Rectal smooth muscle tissue (tissue), 1 donor: ENCODE data around the gene SARS1.

Source experiments
- H3K27ac ChIP-seq: one replicate; pipeline ENCODE4 v1.7.0; 2013; ENCODE audit warnings: low read depth, low read length, inconsistent platforms
- H3K27me3 ChIP-seq: one replicate; pipeline ENCODE4 v1.7.0; 2013; ENCODE audit warnings: low read length; ENCODE audit not compliant: control insufficient read depth, insufficient read depth
- H3K36me3 ChIP-seq: one replicate; pipeline ENCODE4 v1.7.0; 2013; ENCODE audit warnings: low read length; ENCODE audit not compliant: control insufficient read depth, insufficient read depth
- H3K4me1 ChIP-seq: one replicate; pipeline ENCODE4 v1.7.0; 2013; ENCODE audit warnings: low read length; ENCODE audit not compliant: control insufficient read depth, insufficient read depth
- H3K4me3 ChIP-seq: one replicate; pipeline ENCODE4 v1.7.0; 2013; ENCODE audit warnings: low read length
- H3K9ac ChIP-seq: one replicate; pipeline ENCODE4 v1.7.0; 2013; ENCODE audit warnings: low read length

SARS1 gene

DNA sequence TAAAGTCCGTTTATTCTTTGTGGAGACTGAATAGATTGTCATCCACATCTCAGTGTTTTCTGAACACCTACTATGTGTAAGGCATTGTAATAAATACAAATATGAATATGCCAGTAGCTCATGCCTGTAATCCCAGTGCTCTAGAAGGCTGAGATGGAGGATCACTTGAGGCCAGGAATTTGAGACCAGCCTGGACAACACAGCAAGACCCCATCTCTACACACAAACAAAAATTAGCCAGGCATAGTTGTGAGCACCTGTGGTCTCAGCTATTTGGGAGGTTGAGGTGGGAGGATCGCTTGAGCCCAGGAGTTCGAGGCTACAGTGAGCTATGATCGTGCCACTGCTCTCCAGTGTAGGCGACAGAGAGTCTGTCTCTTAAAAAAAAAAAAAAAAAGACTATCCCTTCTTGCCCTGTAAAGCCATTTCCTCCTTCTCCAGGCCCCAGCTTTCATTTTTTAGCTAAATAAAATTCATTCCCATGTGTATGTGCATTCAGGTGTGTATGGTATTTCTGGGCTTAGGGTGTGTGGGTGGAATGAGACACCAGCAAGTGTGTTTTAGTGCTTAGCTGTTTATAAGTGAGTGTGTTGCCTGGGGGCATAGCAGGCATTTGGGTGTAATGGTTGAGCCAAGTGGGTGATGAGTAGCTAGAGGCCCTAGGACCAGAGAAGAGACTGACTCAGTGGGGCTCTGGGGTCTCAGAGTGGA, 43.4 kb downstream of the SARS1 start:
- Histone ChIP-seq H3K9ac (no peak overlapping the region), H3K4me3 (no peak overlapping the region), H3K4me1 (peaks cover 18% of the 10 kb centered on the region), H3K27ac (no peak overlapping the region), H3K36me3 (no peaks in the 10 kb centered on the region), H3K27me3 (no peaks in the 10 kb centered on the region)

DNA sequence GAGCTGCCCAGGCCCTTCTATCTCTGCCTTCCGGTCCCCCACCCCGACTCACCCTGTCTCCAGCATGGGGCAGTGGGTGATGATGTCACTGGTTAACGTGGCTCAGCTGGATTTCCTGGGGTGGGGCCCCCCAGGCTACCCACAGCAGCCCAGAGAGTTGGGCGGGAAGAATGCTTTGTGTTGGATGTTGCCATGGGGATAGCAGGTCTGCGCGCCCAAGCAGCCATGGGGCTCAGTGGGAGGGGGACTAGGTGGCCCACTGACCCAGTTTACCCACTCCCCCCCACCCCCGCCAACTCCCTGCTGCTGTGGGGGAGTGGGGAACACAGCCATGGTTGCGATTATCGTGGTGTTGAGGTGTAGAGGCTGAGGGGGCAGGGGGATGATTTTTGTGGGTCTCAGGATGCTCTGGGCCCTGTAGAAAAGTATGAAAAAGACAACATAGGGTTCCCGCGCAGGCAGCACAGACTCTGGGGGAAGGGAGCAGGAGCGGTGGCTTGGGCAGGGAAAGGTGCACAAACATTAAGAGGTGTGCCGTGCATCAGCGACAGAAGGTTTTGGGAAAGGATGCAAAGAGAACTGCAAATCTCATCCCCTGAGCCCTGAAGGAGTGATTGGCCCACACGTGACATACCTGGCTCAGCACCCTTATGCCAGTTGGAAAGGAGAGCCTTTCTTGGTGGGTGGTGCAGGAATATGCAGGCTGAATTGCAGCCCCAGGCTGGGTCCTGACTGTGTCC, 44.1 kb downstream of the SARS1 start:
- Histone ChIP-seq H3K4me1 (peaks cover 18% of the 10 kb centered on the region), H3K9ac (no peak overlapping the region), H3K36me3 (no peaks in the 10 kb centered on the region), H3K4me3 (no peak overlapping the region), H3K27ac (no peak overlapping the region), H3K27me3 (no peaks in the 10 kb centered on the region)

- no peak overlapping the region for H3K4me3 ChIP-seq
- H3K4me1 ChIP-seq = peaks cover 12% of the 10 kb centered on the region
- no peak overlapping the region for H3K9ac ChIP-seq
- H3K27ac ChIP-seq = no peak overlapping the region
- H3K36me3 ChIP-seq = no peaks in the 10 kb centered on the region
- H3K27me3 ChIP-seq = no peaks in the 10 kb centered on the region
Measured at GRCh38 chr1:109258481-109259466, 45.1 kb downstream of the SARS1 start.

DNA sequence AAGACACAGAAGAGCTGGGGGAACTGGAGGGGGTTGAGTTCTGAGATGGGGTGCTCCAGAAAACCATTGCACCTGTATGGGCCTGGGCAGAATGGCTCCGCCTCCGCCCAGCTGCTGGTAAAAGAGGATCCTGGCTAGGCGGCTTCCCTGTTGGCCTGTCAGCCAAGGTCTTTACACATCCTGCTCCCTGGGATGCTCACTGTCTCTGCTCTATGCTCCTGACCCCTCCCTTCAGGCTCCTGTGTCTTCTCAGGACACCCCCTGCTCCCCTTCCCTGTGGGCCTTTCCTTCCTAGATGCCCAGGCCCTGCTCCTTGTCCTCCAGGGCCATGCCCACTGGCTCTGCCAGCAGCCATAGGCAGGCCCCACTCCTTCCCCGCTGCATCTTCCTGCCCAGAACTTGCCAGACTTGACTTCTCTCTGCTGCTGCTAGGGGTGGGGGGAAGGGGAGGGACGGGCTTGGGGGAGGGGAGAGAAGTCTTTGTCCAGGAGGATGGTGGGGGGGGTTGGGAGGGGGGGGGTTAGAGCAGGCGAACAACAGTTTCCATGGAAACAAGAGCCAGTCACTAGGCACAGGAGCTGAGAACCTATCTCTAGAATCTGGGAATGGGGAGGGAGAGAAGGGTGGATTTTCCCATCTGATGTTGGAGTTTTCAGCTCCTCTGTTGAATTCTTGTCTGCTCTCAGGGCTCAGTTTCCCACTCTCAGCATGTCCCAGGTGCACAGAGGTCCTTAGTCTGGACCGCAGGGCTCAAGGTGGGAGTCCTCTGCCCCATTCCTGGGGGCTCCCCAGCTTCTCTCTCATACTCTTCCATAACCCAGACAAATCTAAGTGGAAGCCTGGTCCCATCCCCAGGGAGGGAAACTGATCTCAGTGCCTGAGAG, 46.2 kb downstream of the SARS1 start:
- Histone ChIP-seq H3K4me1 (peaks cover under 1% of the 10 kb centered on the region), H3K4me3 (no peak overlapping the region), H3K27ac (no peak overlapping the region), H3K27me3 (no peaks in the 10 kb centered on the region), H3K9ac (no peak overlapping the region), H3K36me3 (no peaks in the 10 kb centered on the region)

GRCh38 chr1:109261006-109261405, 47.3 kb downstream of the SARS1 start:
- Histone ChIP-seq H3K27ac (no peak overlapping the region), H3K27me3 (no peaks in the 10 kb centered on the region), H3K36me3 (no peaks in the 10 kb centered on the region), H3K4me1 (no peaks in the 10 kb centered on the region), H3K9ac (no peak overlapping the region), H3K4me3 (no peak overlapping the region)

DNA sequence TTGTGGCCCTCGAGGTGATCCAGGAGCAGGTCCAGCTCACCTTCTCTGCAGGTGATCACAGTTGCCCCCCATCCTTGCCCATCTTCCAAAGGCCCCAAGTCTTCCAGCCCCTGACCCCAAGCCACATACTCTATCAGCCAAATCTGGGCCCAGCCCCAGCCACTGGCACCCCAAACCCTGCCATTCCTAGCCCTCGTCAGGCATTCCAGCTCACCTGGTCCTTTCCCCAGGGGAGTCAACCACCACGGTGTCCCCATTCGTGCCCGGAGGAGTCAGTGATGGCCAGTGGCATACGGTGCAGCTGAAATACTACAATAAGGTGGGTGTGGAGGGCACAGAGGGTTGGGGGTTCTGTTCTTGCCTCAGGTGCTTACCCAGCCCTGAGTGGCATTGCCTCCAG, 47.9 kb downstream of the SARS1 start:
- H3K4me1 ChIP-seq = no peaks in the 10 kb centered on the region
- H3K36me3 ChIP-seq = no peaks in the 10 kb centered on the region
- H3K27ac ChIP-seq = no peak overlapping the region

DNA sequence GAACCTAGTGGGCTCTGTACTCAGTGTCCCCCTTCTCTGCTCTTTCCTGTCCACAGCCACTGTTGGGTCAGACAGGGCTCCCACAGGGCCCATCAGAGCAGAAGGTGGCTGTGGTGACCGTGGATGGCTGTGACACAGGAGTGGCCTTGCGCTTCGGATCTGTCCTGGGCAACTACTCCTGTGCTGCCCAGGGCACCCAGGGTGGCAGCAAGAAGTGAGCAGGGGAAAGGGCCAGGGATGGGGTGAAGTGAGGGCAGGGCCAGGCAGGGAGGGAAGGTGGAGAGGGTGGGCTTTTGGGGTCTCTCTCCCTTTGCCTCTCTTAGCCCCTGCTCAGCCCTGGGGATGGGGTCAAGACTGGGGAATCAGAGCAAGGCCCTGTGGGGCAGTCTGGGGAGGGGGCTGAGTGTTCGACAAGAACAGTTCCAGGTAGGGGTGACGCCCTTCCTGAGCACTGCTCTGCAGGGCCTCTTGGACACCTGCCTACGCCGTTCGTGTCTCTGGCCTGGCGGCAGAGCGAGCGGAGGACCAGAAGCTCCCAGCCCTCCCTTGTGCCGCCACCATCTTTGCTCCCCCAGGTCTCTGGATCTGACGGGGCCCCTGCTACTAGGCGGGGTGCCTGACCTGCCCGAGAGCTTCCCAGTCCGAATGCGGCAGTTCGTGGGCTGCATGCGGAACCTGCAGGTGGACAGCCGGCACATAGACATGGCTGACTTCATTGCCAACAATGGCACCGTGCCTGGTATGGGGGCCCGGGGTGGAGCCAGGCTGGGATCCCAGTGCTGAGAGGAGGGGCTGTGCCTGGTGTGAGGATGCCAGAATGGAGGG, 48.7 kb downstream of the SARS1 start:
- Histone ChIP-seq H3K36me3 (no peaks in the 10 kb centered on the region), H3K4me3 (no peak overlapping the region), H3K27me3 (no peaks in the 10 kb centered on the region), H3K4me1 (no peaks in the 10 kb centered on the region), H3K27ac (no peak overlapping the region), H3K9ac (no peak overlapping the region)

More for the DNA sequence above, 47.9 kb downstream of the SARS1 start:
- no peaks in the 10 kb centered on the region for H3K27me3 ChIP-seq
- H3K4me3 ChIP-seq = no peak overlapping the region
- no peak overlapping the region for H3K9ac ChIP-seq

- no peaks in the 10 kb centered on the region for H3K4me1 ChIP-seq
- no peaks in the 10 kb centered on the region for H3K27me3 ChIP-seq
- no peak overlapping the region for H3K9ac ChIP-seq
- H3K27ac ChIP-seq = no peak overlapping the region
- no peaks in the 10 kb centered on the region for H3K36me3 ChIP-seq
- no peak overlapping the region for H3K4me3 ChIP-seq
Measured at GRCh38 chr1:109263234-109263596, 49.5 kb downstream of the SARS1 start.

DNA sequence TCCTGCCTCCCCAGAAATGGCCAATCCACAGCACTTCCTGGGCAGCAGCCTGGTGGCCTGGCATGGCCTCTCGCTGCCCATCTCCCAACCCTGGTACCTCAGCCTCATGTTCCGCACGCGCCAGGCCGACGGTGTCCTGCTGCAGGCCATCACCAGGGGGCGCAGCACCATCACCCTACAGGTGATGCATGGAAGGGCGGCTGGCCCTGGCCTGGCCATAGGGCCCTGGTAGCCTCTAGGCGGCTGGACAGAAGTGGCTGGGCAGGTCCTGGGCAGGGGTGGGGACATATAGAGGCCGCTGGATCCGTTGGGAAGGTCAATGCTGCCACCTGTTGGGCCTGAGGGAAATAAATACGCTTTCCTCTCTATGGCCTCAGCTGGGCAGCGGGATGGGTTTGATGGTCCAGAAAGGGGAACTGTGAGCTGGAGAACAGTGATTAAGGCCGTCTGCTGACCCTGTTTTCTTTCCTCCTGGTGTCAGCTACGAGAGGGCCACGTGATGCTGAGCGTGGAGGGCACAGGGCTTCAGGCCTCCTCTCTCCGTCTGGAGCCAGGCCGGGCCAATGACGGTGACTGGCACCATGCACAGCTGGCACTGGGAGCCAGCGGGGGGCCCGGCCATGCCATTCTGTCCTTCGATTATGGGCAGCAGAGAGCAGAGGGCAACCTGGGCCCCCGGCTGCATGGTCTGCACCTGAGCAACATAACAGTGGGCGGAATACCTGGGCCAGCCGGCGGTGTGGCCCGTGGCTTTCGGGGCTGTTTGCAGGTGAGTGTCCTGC, 50.1 kb downstream of the SARS1 start:
- no peak overlapping the region for H3K9ac ChIP-seq
- no peaks in the 10 kb centered on the region for H3K36me3 ChIP-seq
- H3K4me3 ChIP-seq = no peak overlapping the region
- H3K4me1 ChIP-seq = no peaks in the 10 kb centered on the region
- H3K27ac ChIP-seq = no peak overlapping the region
- H3K27me3 ChIP-seq = no peaks in the 10 kb centered on the region

- H3K9ac ChIP-seq = no peak overlapping the region
- no peaks in the 10 kb centered on the region for H3K36me3 ChIP-seq
- no peak overlapping the region for H3K27ac ChIP-seq
- H3K4me1 ChIP-seq = no peaks in the 10 kb centered on the region
- H3K27me3 ChIP-seq = no peaks in the 10 kb centered on the region
- no peak overlapping the region for H3K4me3 ChIP-seq
Measured at GRCh38 chr1:109264379-109264755, 50.6 kb downstream of the SARS1 start.
